IMR-90 (cell line): ENCODE measurements around the gene COL4A2. TPM values are rescaled to one million over a fixed set of nuclear protein-coding genes. Genes with fewer than 3 reads are reported as not detected.

Experiments used
- ATAC-seq: fragments of 200-7000 bp; cut with Tn5 transposase; 2 replicates; pipeline ENCODE4 v1.9.1; 2020; ENCODE audit warnings: low read depth, mild to moderate bottlenecking, moderate library complexity
- BruUV-seq: library from RNA; stranded (reverse); fragments of 400-500 nt; replicated peaks from 2 replicates; lab custom pipeline; 2021; lab: Mats Ljungman, UMichigan
- CTCF ChIA-PET: fragments of 300-600 bp; formaldehyde crosslinking; extraction: SDS; loops from one replicate; lab custom pipeline; 2021; ENCODE audit warnings: antibody characterized with exemption; lab: Yijun Ruan, JAX
- POLR2A ChIA-PET: fragments of 300-600 bp; sonication (Branson Sonifier 250); formaldehyde crosslinking; loops from one replicate; lab custom pipeline; 2022; ENCODE audit warnings: antibody characterized with exemption; ENCODE audit not compliant: unreplicated experiment; lab: Charles Lee
- DNase-seq: peaks from one replicate; pipeline ENCODE4 v3.0.0; 2013
- H2AFZ ChIP-seq: replicated peaks from 2 replicates; pipeline ENCODE3; 2013; ENCODE audit warnings: low read length, mild to moderate bottlenecking; ENCODE audit not compliant: poor library complexity
- H2AK5ac ChIP-seq: 2 replicates; pipeline ENCODE4 v1.6.1; 2013; ENCODE audit warnings: low read depth, low read length, inconsistent platforms
- H2AK9ac ChIP-seq: replicated peaks from 2 replicates; pipeline ENCODE3; 2013; ENCODE audit warnings: mild to moderate bottlenecking, low read depth, low read length, moderate library complexity; ENCODE audit not compliant: poor library complexity
- H2BK120ac ChIP-seq: 2 replicates; pipeline ENCODE4 v1.6.1; 2013; ENCODE audit warnings: low read depth, low read length, inconsistent platforms
- H2BK15ac ChIP-seq: 3 replicates; pipeline ENCODE4 v1.6.1; 2013; ENCODE audit warnings: low read depth, low read length, inconsistent platforms
- H2BK20ac ChIP-seq: 2 replicates; pipeline ENCODE4 v1.6.1; 2013; ENCODE audit warnings: low read depth, mild to moderate bottlenecking, inconsistent platforms, low read length, moderate library complexity
- H2BK5ac ChIP-seq: 2 replicates; pipeline ENCODE4 v1.6.1; 2013; ENCODE audit warnings: mild to moderate bottlenecking, low read depth, low read length, inconsistent platforms; ENCODE audit not compliant: poor library complexity, severe bottlenecking
- H3K14ac ChIP-seq: replicated peaks from 2 replicates; pipeline ENCODE4 v1.6.1; 2013; ENCODE audit warnings: low read depth, low read length, inconsistent platforms
- H3K18ac ChIP-seq: 2 replicates; pipeline ENCODE4 v1.6.1; 2013; ENCODE audit warnings: low read depth, low read length, control low read depth
- H3K23ac ChIP-seq: 2 replicates; pipeline ENCODE4 v1.6.1; 2013; ENCODE audit warnings: low read depth, low read length, inconsistent platforms
- H3K27ac ChIP-seq: 2 replicates; pipeline ENCODE4 v1.5.1; 2013; ENCODE audit warnings: mild to moderate bottlenecking, control low read depth, low read length; ENCODE audit not compliant: insufficient read depth
- H3K27me3 ChIP-seq: 2 replicates; pipeline ENCODE4 v1.6.1; 2013; ENCODE audit warnings: low read length; ENCODE audit not compliant: control insufficient read depth, insufficient read depth
- H3K36me3 ChIP-seq: 2 replicates; pipeline ENCODE4 v1.6.1; 2013; ENCODE audit warnings: low read length, mixed read lengths; ENCODE audit not compliant: control insufficient read depth, insufficient read depth
- H3K4ac ChIP-seq: 2 replicates; pipeline ENCODE4 v1.6.1; 2013; ENCODE audit warnings: low read depth, low read length, inconsistent platforms
- H3K4me1 ChIP-seq: 2 replicates; pipeline ENCODE4 v1.6.1; 2013; ENCODE audit warnings: low read length, mixed read lengths; ENCODE audit not compliant: control insufficient read depth, insufficient read depth
- H3K4me2 ChIP-seq: 2 replicates; pipeline ENCODE4 v1.6.1; 2013; ENCODE audit warnings: low read depth, mild to moderate bottlenecking, control low read depth, low read length, moderate library complexity
- H3K4me3 ChIP-seq: 2 replicates; pipeline ENCODE4 v1.5.1; 2013; ENCODE audit warnings: low read depth, mild to moderate bottlenecking, control low read depth, low read length, moderate library complexity; ENCODE audit not compliant: insufficient read depth
- H3K56ac ChIP-seq: 2 replicates; pipeline ENCODE4 v1.6.1; 2013; ENCODE audit warnings: low read length, inconsistent platforms; ENCODE audit not compliant: insufficient read depth; ENCODE audit errors: extremely low read depth
- H3K79me1 ChIP-seq, 2 experiments: 2 replicates each; pipeline ENCODE4 v1.6.1; 2013; ENCODE audit warnings: low read length in 2 of 2, inconsistent platforms in 1 of 2, low read depth in 1 of 2
- H3K9ac ChIP-seq: 2 replicates; pipeline ENCODE4 v1.6.1; 2013; ENCODE audit warnings: low read depth, low read length, control low read depth
- H3K9me1 ChIP-seq: 2 replicates; pipeline ENCODE4 v1.6.1; 2013; ENCODE audit warnings: low read length, inconsistent platforms; ENCODE audit not compliant: insufficient read depth
- H3K9me3 ChIP-seq: 2 replicates; pipeline ENCODE4 v1.6.1; 2013; ENCODE audit warnings: low read length; ENCODE audit not compliant: control insufficient read depth, insufficient read depth
- H4K20me1 ChIP-seq: 2 replicates; pipeline ENCODE4 v1.6.1; 2013; ENCODE audit warnings: low read length, inconsistent platforms; ENCODE audit not compliant: insufficient read depth
- H4K5ac ChIP-seq: 2 replicates; pipeline ENCODE4 v1.6.1; 2013; ENCODE audit warnings: mild to moderate bottlenecking, low read depth, low read length, control low read depth
- H4K8ac ChIP-seq, 2 experiments: 2 replicates each; pipeline ENCODE4 v1.6.1; 2013; ENCODE audit warnings: low read depth in 2 of 2, low read length in 2 of 2, control low read depth in 1 of 2, inconsistent platforms in 1 of 2
- H4K91ac ChIP-seq: 2 replicates; pipeline ENCODE4 v1.6.1; 2013; ENCODE audit warnings: low read depth, low read length, inconsistent platforms; ENCODE audit not compliant: insufficient read depth
- BHLHE40 ChIP-seq: fragments of 150-350 bp; IDR thresholded peaks from 2 replicates; pipeline ENCODE4 v1.6.1; 2016; ENCODE audit warnings: mild to moderate bottlenecking, low read depth, low read length
- CEBPB ChIP-seq: IDR thresholded peaks from 2 replicates; pipeline ENCODE4 v1.6.1; 2012; ENCODE audit warnings: low read depth, low read length, improper control_type of control experiment
- CHD1 ChIP-seq: IDR thresholded peaks from 2 replicates; pipeline ENCODE4 v1.6.1; 2012; ENCODE audit warnings: low read depth, low read length, improper control_type of control experiment
- FOS ChIP-seq: fragments of 150-350 bp; IDR thresholded peaks from 2 replicates; pipeline ENCODE4 v1.6.1; 2016; ENCODE audit warnings: low read depth, low read length
- MAFK ChIP-seq: IDR thresholded peaks from 2 replicates; pipeline ENCODE4 v1.6.1; 2012; ENCODE audit warnings: low read depth, low read length, improper control_type of control experiment
- MAZ ChIP-seq: IDR thresholded peaks from 2 replicates; pipeline ENCODE4 v1.6.1; 2012; ENCODE audit warnings: low read depth, mild to moderate bottlenecking, low read length, improper control_type of control experiment, moderate library complexity, borderline replicate concordance
- MXI1 ChIP-seq: IDR thresholded peaks from 2 replicates; pipeline ENCODE4 v1.6.1; 2012; ENCODE audit warnings: low read depth, mild to moderate bottlenecking, low read length, moderate library complexity, borderline replicate concordance
- NFE2L2 ChIP-seq: fragments of 150-350 bp; IDR thresholded peaks from 2 replicates; pipeline ENCODE4 v1.6.1; 2016; ENCODE audit warnings: low read depth, mild to moderate bottlenecking, low read length
- POLR2A ChIP-seq: IDR thresholded peaks from 2 replicates; pipeline ENCODE4 v1.6.1; 2012; ENCODE audit warnings: mild to moderate bottlenecking, low read depth, low read length
- RAD21 ChIP-seq: IDR thresholded peaks from 2 replicates; pipeline ENCODE4 v1.6.1; 2012; ENCODE audit warnings: low read length, improper control_type of control experiment
- RCOR1 ChIP-seq: IDR thresholded peaks from 2 replicates; pipeline ENCODE4 v1.6.1; 2012; ENCODE audit warnings: mild to moderate bottlenecking, low read length, improper control_type of control experiment; ENCODE audit not compliant: insufficient replicate concordance
- RFX5 ChIP-seq: IDR thresholded peaks from 2 replicates; pipeline ENCODE4 v1.8.0; 2012; ENCODE audit warnings: low read depth, mild to moderate bottlenecking, low read length, moderate library complexity
- SMC3 ChIP-seq: fragments of 150-350 bp; IDR thresholded peaks from 2 replicates; pipeline ENCODE4 v1.6.1; 2016; ENCODE audit warnings: low read depth, mild to moderate bottlenecking, antibody characterized with exemption, low read length, moderate library complexity
- WGBS, 2 experiments: methylation state at CpG; one replicate each; pipeline versions ENCODE4 v1.1.5 to v1.1.7; 2013; ENCODE audit warnings: missing lambda C conversion rate in 2 of 2; ENCODE audit not compliant: insufficient read length in 1 of 2; ENCODE audit errors: extremely low coverage in 2 of 2; 5-methylcytosine and 5-hydroxymethylcytosine counted together
- dilution Hi-C: fragments of 300-500 bp; cut with HindIII; formaldehyde crosslinking; loops from one replicate; pipeline ENCODE4 v1.14.3; 2018; ENCODE audit warnings: low sequenced_read_pairs; ENCODE audit not compliant: unreplicated experiment
- in situ Hi-C: fragments of 300-500 bp; cut with MboI; formaldehyde crosslinking; loops from 3 replicates; pipeline ENCODE4 v1.14.3; 2019; ENCODE audit warnings: low sequenced_read_pairs, inconsistent platforms, mixed read lengths
- intact Hi-C: fragments of 100-400 bp; cut with micrococcal nuclease; formaldehyde crosslinking; loops from 2 replicates; pipeline ENCODE4 v1.10.0; 2022
- polyA plus RNA-seq, 3 experiments: library from polyadenylated mRNA; depleted of rRNA; stranded (reverse); fragments of >200 nt; gene quantifications; 2 replicates each; pipeline ENCODE4 v1.2.3, GENCODE V29; 2012; ENCODE audit warnings: low replicate concordance in 1 of 3
- total RNA-seq: library from RNA; depleted of rRNA; stranded (reverse); fragments of >200 nt; gene quantifications from 2 replicates; pipeline ENCODE4 v1.2.3, GENCODE V29; 2012
- TF ChIP-seq, protein P1 (sequence below): fragments of 150-350 bp; IDR thresholded peaks from 2 replicates; pipeline ENCODE4 v1.6.1; 2017; ENCODE audit warnings: mild to moderate bottlenecking, antibody characterized with exemption, low read length, low read depth
- TF ChIP-seq, protein P2 (sequence below): conservative IDR thresholded peaks from 2 replicates; pipeline ENCODE4 v1.5.1; 2012; ENCODE audit warnings: mild to moderate bottlenecking, low read depth, low read length, improper control_type of control experiment
- TF ChIP-seq, protein P3 (sequence below): fragments of 150-350 bp; IDR thresholded peaks from 2 replicates; pipeline ENCODE4 v1.6.1; 2016; ENCODE audit warnings: low read depth, mild to moderate bottlenecking, low read length, moderate library complexity, borderline replicate concordance

COL4A2 gene
- total and polyA plus RNA-seq, 2 of the 4 experiments (the other 2 are of a cell fraction), result 90.7 to 457 TPM

DNA sequence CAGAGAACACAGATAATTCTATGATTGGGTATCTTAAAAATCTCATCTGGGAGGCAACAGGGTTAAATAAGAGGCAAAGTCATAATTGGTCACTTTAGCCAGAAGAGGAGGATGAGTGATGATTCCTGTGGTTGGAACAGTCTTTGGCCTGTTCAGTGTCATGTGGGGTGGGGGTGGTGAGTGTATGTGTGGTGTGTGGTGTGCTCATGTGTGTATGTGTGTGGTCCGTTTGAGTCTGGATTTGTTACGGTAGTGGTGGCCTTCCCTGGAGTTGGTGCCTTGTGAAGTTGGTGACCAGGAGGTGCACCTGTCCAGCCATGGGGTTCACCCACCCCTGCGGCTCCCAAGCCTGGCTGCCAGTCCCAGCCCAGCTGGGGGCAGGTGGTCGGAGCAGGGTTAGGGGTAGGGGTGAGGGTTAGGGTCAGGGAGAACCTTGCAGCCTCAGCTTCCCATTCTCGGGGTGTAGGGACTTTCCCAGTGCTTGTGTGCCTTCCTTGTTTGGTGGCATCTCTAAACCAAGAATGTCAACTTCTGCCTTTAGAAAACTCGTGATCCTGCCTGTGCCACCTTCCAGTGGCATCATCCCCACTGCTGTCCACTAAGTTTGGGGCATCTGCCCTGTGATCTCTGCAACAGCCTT is 156.9 kb downstream of the COL4A2 start:
- H3K23ac ChIP-seq, result no peak overlapping the region
- no peak overlapping the region for H3K9ac ChIP-seq
- in situ Hi-C loops (no loop called here), intact Hi-C loops (no loop called here), dilution Hi-C loops (no loop called here)
- H3K4me3 ChIP-seq, result no peak overlapping the region
- H3K4ac ChIP-seq, result no peak overlapping the region
- H3K9me3 ChIP-seq, result no peaks in the 10 kb centered on the region
- H2BK120ac ChIP-seq, result no peak overlapping the region
- no peak overlapping the region for H3K27ac ChIP-seq
- WGBS, 2 experiments, result 100% methylated on average over 3 of the region's 6 CpGs; no CpG with 5 or more reads in 1 of the 2 experiments
- no peak overlapping the region for H2AK5ac ChIP-seq
- ATAC-seq, result no peak
- H2BK15ac ChIP-seq, result no peak overlapping the region
- H2AFZ ChIP-seq, result no peak overlapping the region
- no peak overlapping the region for H2BK20ac ChIP-seq
- peak overlapping the region in 1 of 2 experiments; percentile 60; a peak in 1 of 4 replicates for H4K8ac ChIP-seq
- DNase-seq, result peak; percentile 19
- no peaks in the 10 kb centered on the region for H3K4me1 ChIP-seq
- H3K14ac ChIP-seq, result no peak overlapping the region
- no peak overlapping the region for H2AK9ac ChIP-seq
- H4K20me1 ChIP-seq, result no peaks in the 10 kb centered on the region; the same call in 1 of the 2 replicates
- H3K27me3 ChIP-seq, result no peaks in the 10 kb centered on the region
- H3K4me2 ChIP-seq, result no peak overlapping the region
- BruUV-seq, result no TSS peak
- peaks cover 13 to 26% of the 10 kb centered on the region in 2 experiments for H3K79me1 ChIP-seq
- H3K36me3 ChIP-seq, result peaks cover 85% of the 10 kb centered on the region
- TF ChIP-seq, protein P1, sequence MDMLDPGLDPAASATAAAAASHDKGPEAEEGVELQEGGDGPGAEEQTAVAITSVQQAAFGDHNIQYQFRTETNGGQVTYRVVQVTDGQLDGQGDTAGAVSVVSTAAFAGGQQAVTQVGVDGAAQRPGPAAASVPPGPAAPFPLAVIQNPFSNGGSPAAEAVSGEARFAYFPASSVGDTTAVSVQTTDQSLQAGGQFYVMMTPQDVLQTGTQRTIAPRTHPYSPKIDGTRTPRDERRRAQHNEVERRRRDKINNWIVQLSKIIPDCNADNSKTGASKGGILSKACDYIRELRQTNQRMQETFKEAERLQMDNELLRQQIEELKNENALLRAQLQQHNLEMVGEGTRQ, result no peak
- TF ChIP-seq RAD21 (no peak), MAFK (no peak), MXI1 (no peak), RCOR1 (no peak), RFX5 (no peak), POLR2A (no peak), SMC3 (no peak), CEBPB (no peak), MAZ (no peak), CHD1 (no peak), BHLHE40 (no peak), FOS (no peak), NFE2L2 (no peak)
- TF ChIP-seq, protein P2, sequence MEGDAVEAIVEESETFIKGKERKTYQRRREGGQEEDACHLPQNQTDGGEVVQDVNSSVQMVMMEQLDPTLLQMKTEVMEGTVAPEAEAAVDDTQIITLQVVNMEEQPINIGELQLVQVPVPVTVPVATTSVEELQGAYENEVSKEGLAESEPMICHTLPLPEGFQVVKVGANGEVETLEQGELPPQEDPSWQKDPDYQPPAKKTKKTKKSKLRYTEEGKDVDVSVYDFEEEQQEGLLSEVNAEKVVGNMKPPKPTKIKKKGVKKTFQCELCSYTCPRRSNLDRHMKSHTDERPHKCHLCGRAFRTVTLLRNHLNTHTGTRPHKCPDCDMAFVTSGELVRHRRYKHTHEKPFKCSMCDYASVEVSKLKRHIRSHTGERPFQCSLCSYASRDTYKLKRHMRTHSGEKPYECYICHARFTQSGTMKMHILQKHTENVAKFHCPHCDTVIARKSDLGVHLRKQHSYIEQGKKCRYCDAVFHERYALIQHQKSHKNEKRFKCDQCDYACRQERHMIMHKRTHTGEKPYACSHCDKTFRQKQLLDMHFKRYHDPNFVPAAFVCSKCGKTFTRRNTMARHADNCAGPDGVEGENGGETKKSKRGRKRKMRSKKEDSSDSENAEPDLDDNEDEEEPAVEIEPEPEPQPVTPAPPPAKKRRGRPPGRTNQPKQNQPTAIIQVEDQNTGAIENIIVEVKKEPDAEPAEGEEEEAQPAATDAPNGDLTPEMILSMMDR, result no peak
- TF ChIP-seq, protein P3, sequence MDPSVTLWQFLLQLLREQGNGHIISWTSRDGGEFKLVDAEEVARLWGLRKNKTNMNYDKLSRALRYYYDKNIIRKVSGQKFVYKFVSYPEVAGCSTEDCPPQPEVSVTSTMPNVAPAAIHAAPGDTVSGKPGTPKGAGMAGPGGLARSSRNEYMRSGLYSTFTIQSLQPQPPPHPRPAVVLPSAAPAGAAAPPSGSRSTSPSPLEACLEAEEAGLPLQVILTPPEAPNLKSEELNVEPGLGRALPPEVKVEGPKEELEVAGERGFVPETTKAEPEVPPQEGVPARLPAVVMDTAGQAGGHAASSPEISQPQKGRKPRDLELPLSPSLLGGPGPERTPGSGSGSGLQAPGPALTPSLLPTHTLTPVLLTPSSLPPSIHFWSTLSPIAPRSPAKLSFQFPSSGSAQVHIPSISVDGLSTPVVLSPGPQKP, result no peak
- no peak overlapping the region for H4K91ac ChIP-seq
- H3K18ac ChIP-seq, result no peak overlapping the region
- no peak overlapping the region for H3K56ac ChIP-seq
- H4K5ac ChIP-seq, result no peak overlapping the region
- ChIA-PET POLR2A (no interaction called here), CTCF (no interaction called here)
- peaks cover 10% of the 10 kb centered on the region; the same call in 1 of the 2 replicates for H3K9me1 ChIP-seq
- peak overlapping the region; percentile 22 for H2BK5ac ChIP-seq
